Measurements from ENCODE around the gene CSPG5. TPM values are rescaled to one million over a fixed set of nuclear protein-coding genes. Genes with fewer than 3 reads are reported as not detected.

CSPG5 gene
- total and polyA plus RNA-seq, 4 experiments from 2014 or later = 0.20 to 0.42 TPM; not detected in 2

DNA sequence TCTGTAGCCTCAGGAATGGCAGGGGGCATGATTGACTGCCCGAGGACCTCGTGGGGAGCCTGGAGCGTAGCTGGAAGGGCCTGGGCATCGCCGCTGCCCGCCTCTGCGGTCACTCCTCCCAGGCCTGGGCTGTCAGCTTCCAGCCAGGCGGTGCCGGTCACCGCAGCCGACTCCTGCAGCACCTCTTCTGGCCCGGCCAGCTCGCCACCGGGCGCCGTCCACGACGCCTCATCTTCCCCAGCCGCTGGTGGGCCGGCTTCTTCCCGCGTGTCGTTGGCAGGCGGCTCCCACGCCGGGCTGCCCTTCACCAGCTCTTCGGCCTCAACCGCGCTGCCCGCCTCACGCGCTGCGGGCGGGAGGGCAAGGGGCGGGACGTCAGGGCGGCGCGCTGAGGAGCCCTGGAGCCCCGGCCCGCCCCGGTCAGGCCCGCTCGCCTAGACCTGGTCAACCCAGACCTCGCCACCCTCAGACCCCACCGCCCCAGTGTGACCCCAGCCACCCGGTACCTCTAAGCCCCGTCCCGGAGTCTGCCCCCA lies 1.0 kb downstream of the CSPG5 start:
- Histone ChIP-seq H3K27ac (ENCODE audit: low read depth, low read length) (no peak overlapping the region), H3K36me3 (ENCODE audit: insufficient read depth, low read length) (no peaks in the 10 kb centered on the region), H3K9me3 (ENCODE audit: control insufficient read depth in 1 of 2, low read length in 2 of 2) (no peaks in the 10 kb centered on the region), H3K27me3 (ENCODE audit: insufficient read depth, low read length) (peaks cover 16% of the 10 kb centered on the region), H3K4me3 (ENCODE audit: low read length in 2 of 2) (peak overlapping the region in 1 of 2 donors; percentile 28), H3K4me1 (ENCODE audit: insufficient read depth, low read length) (peaks cover 12% of the 10 kb centered on the region)
- ChIA-PET CTCF (ENCODE audit: partially characterized antibody) (interaction anchor here (0.6 kb wide), 1 partner anchor 9 kb away, joined by 3 read pairs; no protein-coding TSS in a partner anchor), POLR2A (ENCODE audit: partially characterized antibody) (interaction anchor here (1.5 kb wide), 1 partner anchor 22 kb away, joined by 4 read pairs; no protein-coding TSS in a partner anchor)
- H3K4me3 Mint-ChIP-seq = peak overlapping the region; percentile 39 to 85 (median 60)
- no peak overlapping the region for H3K27ac Mint-ChIP-seq
- no peaks in the 10 kb centered on the region for H3K9me3 Mint-ChIP-seq
- no peak for DNase-seq
- H3K27me3 Mint-ChIP-seq = peaks cover 11 to 17% of the 10 kb centered on the region in 2 donors
- no peaks in the 10 kb centered on the region for H3K36me3 Mint-ChIP-seq
- intact Hi-C loops (cut with micrococcal nuclease) = no loop called here
- peaks cover 0 to 8% (median under 1%) of the 10 kb centered on the region in 4 donors for H3K4me1 Mint-ChIP-seq

GRCh38 chr3:47573190-47574172 lies 5.2 kb downstream of the CSPG5 start:
- no peak overlapping the region for H3K27ac Mint-ChIP-seq
- H3K9me3 ChIP-seq (ENCODE audit: control insufficient read depth in 1 of 2, low read length in 2 of 2) = no peaks in the 10 kb centered on the region
- DNase-seq = no peak
- no peaks in the 10 kb centered on the region for H3K36me3 Mint-ChIP-seq
- no peaks in the 10 kb centered on the region for H3K4me1 Mint-ChIP-seq
- peaks cover 0 to 2% (median 0%) of the 10 kb centered on the region in 8 donors for H3K9me3 Mint-ChIP-seq
- no peak overlapping the region for H3K4me3 Mint-ChIP-seq
- no peak overlapping the region for H3K4me3 ChIP-seq (ENCODE audit: low read length in 2 of 2)
- ChIA-PET POLR2A (ENCODE audit: partially characterized antibody) (no interaction called here), CTCF (ENCODE audit: partially characterized antibody) (no interaction called here)
- H3K4me1 ChIP-seq (ENCODE audit: insufficient read depth, low read length) = peaks cover 6% of the 10 kb centered on the region
- peaks cover 9 to 15% of the 10 kb centered on the region in 2 donors for H3K27me3 Mint-ChIP-seq
- intact Hi-C loops (cut with micrococcal nuclease) = no loop called here
- H3K27me3 ChIP-seq (ENCODE audit: insufficient read depth, low read length) = peaks cover 7% of the 10 kb centered on the region
- H3K27ac ChIP-seq (ENCODE audit: low read depth, low read length) = no peak overlapping the region
- H3K36me3 ChIP-seq (ENCODE audit: insufficient read depth, low read length) = no peaks in the 10 kb centered on the region

GRCh38 chr3:47571391-47572175 lies 7.1 kb downstream of the CSPG5 start:
- H3K9me3 Mint-ChIP-seq = peaks cover 0 to 2% (median 0%) of the 10 kb centered on the region in 8 donors
- Histone ChIP-seq H3K27me3 (ENCODE audit: insufficient read depth, low read length) (no peaks in the 10 kb centered on the region), H3K4me3 (ENCODE audit: low read length in 2 of 2) (no peak overlapping the region), H3K36me3 (ENCODE audit: insufficient read depth, low read length) (no peaks in the 10 kb centered on the region), H3K9me3 (ENCODE audit: control insufficient read depth in 1 of 2, low read length in 2 of 2) (no peaks in the 10 kb centered on the region), H3K4me1 (ENCODE audit: insufficient read depth, low read length) (no peaks in the 10 kb centered on the region), H3K27ac (ENCODE audit: low read depth, low read length) (no peak overlapping the region)
- intact Hi-C loops (cut with micrococcal nuclease) = no loop called here
- CTCF ChIA-PET (ENCODE audit: partially characterized antibody) = no interaction called here
- no peak overlapping the region for H3K27ac Mint-ChIP-seq
- POLR2A ChIA-PET (ENCODE audit: partially characterized antibody) = no interaction called here
- H3K4me1 Mint-ChIP-seq = no peaks in the 10 kb centered on the region
- no peak overlapping the region for H3K4me3 Mint-ChIP-seq
- peaks cover 6 to 12% of the 10 kb centered on the region in 2 donors for H3K27me3 Mint-ChIP-seq
- H3K36me3 Mint-ChIP-seq = no peaks in the 10 kb centered on the region
- no peak for DNase-seq

DNA sequence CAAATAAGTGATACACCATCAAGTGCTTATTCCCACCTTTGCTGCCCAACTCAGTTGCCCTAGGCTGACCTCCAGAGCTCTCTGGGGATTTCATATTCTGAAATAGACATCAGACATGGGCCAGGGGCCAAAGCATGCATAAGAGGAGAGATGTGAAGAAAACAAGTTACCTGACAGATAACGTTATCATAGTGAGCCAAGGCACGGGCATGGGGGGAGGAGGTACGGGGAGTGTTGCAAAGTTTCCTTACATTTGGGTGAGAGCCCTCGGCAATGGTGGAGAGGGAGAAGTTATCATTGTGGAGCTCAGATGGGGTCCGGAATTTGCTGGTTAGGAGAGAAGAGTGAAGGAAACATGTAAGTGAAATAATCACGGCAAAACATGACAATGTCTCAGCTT lies 9.8 kb downstream of the CSPG5 start:
- Mint-ChIP-seq H3K36me3 (no peaks in the 10 kb centered on the region), H3K27ac (no peak overlapping the region), H3K4me3 (no peak overlapping the region), H3K4me1 (no peaks in the 10 kb centered on the region), H3K9me3 (peaks cover 0 to 2% (median 0%) of the 10 kb centered on the region in 8 donors), H3K27me3 (peaks cover 3 to 10% of the 10 kb centered on the region in 2 donors)
- no peak for DNase-seq
- Histone ChIP-seq H3K36me3 (ENCODE audit: insufficient read depth, low read length) (no peaks in the 10 kb centered on the region), H3K9me3 (ENCODE audit: control insufficient read depth in 1 of 2, low read length in 2 of 2) (no peaks in the 10 kb centered on the region), H3K4me3 (ENCODE audit: low read length in 2 of 2) (no peak overlapping the region), H3K4me1 (ENCODE audit: insufficient read depth, low read length) (no peaks in the 10 kb centered on the region), H3K27me3 (ENCODE audit: insufficient read depth, low read length) (no peaks in the 10 kb centered on the region), H3K27ac (ENCODE audit: low read depth, low read length) (no peak overlapping the region)
- ChIA-PET POLR2A (ENCODE audit: partially characterized antibody) (no interaction called here), CTCF (ENCODE audit: partially characterized antibody) (no interaction called here)
- intact Hi-C loops (cut with micrococcal nuclease) = no loop called here

DNA sequence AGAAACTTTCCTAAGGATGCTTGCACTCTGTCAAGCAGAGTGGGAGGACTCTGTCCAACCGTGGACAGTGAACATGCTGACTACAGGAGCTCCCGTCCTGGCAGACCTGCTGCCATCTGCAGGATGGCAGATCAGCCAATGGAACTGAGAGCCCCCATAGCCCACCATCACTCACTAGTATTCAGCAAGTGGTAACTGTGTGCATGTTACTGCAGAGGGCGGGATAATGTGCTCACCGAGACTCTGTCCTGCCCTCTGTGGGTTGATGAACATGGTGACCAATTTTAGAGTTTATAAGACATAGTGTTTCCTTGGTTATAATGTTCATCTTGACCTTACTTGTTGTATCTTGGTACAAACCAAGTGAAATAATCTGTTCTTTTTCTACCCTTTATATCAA lies 11.5 kb downstream of the CSPG5 start:
- ChIA-PET POLR2A (ENCODE audit: partially characterized antibody) (no interaction called here), CTCF (ENCODE audit: partially characterized antibody) (interaction anchor here (0.6 kb wide), 1 partner anchor 456 kb away, joined by 3 read pairs; no protein-coding TSS in a partner anchor)
- no peak overlapping the region for H3K27ac ChIP-seq (ENCODE audit: low read depth, low read length)
- Mint-ChIP-seq H3K27ac (no peak overlapping the region), H3K9me3 (peaks cover 0 to 2% (median 0%) of the 10 kb centered on the region in 8 donors), H3K27me3 (peaks cover 2 to 3% of the 10 kb centered on the region in 2 donors), H3K36me3 (no peaks in the 10 kb centered on the region), H3K4me3 (no peak overlapping the region), H3K4me1 (no peaks in the 10 kb centered on the region)
- H3K9me3 ChIP-seq (ENCODE audit: control insufficient read depth in 1 of 2, low read length in 2 of 2) = no peaks in the 10 kb centered on the region
- no peaks in the 10 kb centered on the region for H3K4me1 ChIP-seq (ENCODE audit: insufficient read depth, low read length)
- no peaks in the 10 kb centered on the region for H3K36me3 ChIP-seq (ENCODE audit: insufficient read depth, low read length)
- no peaks in the 10 kb centered on the region for H3K27me3 ChIP-seq (ENCODE audit: insufficient read depth, low read length)
- no peak overlapping the region for H3K4me3 ChIP-seq (ENCODE audit: low read length in 2 of 2)
- no peak for DNase-seq
- intact Hi-C loops (cut with micrococcal nuclease) = no loop called here

DNA sequence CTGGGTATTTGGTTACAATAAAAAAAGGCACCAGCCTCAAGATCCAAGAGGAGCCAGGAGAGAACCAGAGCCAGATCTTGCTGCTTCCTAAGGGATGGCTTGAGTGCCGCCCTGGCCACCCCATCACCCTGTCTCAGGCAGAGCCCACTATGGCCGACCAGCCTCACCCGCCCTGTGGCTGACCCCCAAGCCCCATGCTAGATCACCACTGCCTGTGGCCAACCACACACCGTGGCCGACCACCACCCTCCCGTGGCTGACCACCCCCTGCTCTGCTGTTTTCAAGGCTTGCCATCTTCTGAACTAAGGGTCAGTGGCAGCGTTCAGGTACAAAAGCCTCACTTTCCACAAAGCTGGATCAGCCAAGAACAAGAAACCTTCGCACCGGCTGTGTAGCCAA lies 12.0 kb downstream of the CSPG5 start:
- no peaks in the 10 kb centered on the region for H3K27me3 Mint-ChIP-seq
- no peaks in the 10 kb centered on the region for H3K36me3 Mint-ChIP-seq
- ChIA-PET POLR2A (ENCODE audit: partially characterized antibody) (no interaction called here), CTCF (ENCODE audit: partially characterized antibody) (no interaction called here)
- no peaks in the 10 kb centered on the region for H3K4me1 Mint-ChIP-seq
- DNase-seq = no peak
- Histone ChIP-seq H3K4me1 (ENCODE audit: insufficient read depth, low read length) (no peaks in the 10 kb centered on the region), H3K27ac (ENCODE audit: low read depth, low read length) (no peak overlapping the region), H3K9me3 (ENCODE audit: control insufficient read depth in 1 of 2, low read length in 2 of 2) (no peaks in the 10 kb centered on the region), H3K36me3 (ENCODE audit: insufficient read depth, low read length) (no peaks in the 10 kb centered on the region), H3K27me3 (ENCODE audit: insufficient read depth, low read length) (no peaks in the 10 kb centered on the region), H3K4me3 (ENCODE audit: low read length in 2 of 2) (no peak overlapping the region)
- H3K27ac Mint-ChIP-seq = no peak overlapping the region
- no peak overlapping the region for H3K4me3 Mint-ChIP-seq
- intact Hi-C loops (cut with micrococcal nuclease) = no loop called here
- H3K9me3 Mint-ChIP-seq = peaks cover 0 to 2% (median 0%) of the 10 kb centered on the region in 8 donors

Measured in CD4-positive, alpha-beta memory T cell (primary cell).